Upper lobe of left lung (tissue), 6 donors: ENCODE measurements around the gene SDK2. TPM values are rescaled to one million over a fixed set of nuclear protein-coding genes. Genes with fewer than 3 reads are reported as not detected.

Experiments
- ATAC-seq, 2 donors: fragments of 200-7000 bp; cut with Tn5 transposase; one replicate each; pipeline ENCODE4 v1.9.1; 2022; ENCODE audit warnings: mild to moderate bottlenecking in 2 of 2, moderate library complexity in 2 of 2; ENCODE audit not compliant: low FRiP score in 2 of 2
- DNase-seq, 2 donors: peaks; one replicate each; pipeline ENCODE4 v3.0.0-alpha.2; 2019 to 2020
- H3K27ac ChIP-seq, 4 donors: fragments of 200-600 bp; sonication (generic); one replicate each; pipeline ENCODE4 v1.5.1; 2016 to 2019
- H3K27me3 ChIP-seq, 4 donors: fragments of 200-600 bp; sonication (generic); one replicate each; pipeline ENCODE4 v1.5.1; 2017 to 2019
- H3K36me3 ChIP-seq, 4 donors: fragments of 200-600 bp; sonication (generic); one replicate each; pipeline ENCODE4 v1.5.1; 2016 to 2019
- H3K4me1 ChIP-seq, 4 donors: fragments of 200-600 bp; sonication (generic); one replicate each; pipeline ENCODE4 v1.5.1; 2018 to 2019
- H3K4me3 ChIP-seq, 4 donors: fragments of 200-600 bp; sonication (generic); one replicate each; pipeline ENCODE4 v1.5.1; 2017 to 2019; ENCODE audit warnings: mild to moderate bottlenecking in 2 of 4, moderate library complexity in 1 of 4
- H3K9me3 ChIP-seq, 4 donors: fragments of 200-600 bp; sonication (generic); one replicate each; pipeline ENCODE4 v1.5.1; 2018 to 2019
- EP300 ChIP-seq, 4 donors: sonication (generic); formaldehyde crosslinking; IDR thresholded peaks; one replicate each; pipeline ENCODE4 v1.5.1; 2017; ENCODE audit warnings: antibody characterized with exemption in 4 of 4, control low read depth in 2 of 4
- POLR2A ChIP-seq, 4 donors: fragments of 450-650 bp; IDR thresholded peaks; one replicate each; pipeline ENCODE4 v1.5.1; 2016 to 2017; ENCODE audit warnings: antibody characterized with exemption in 4 of 4, mild to moderate bottlenecking in 2 of 4
- POLR2AphosphoS5 ChIP-seq, 2 donors: sonication (generic); formaldehyde crosslinking; IDR thresholded peaks; one replicate each; pipeline ENCODE4 v1.5.1; 2017; ENCODE audit warnings: antibody characterized with exemption in 2 of 2
- WGBS, 2 donors: methylation state at CpG; one replicate each; pipeline ENCODE4 v1.1.5; 2017 to 2018; 5-methylcytosine and 5-hydroxymethylcytosine counted together
- total RNA-seq, 6 donors: library from RNA; depleted of rRNA in 4 of 6; stranded (reverse); fragments of >200 nt in 4 of 6; gene quantifications; one replicate each; pipeline versions ENCODE4 v1.1.0 to v1.2.1, GENCODE V29; 2016 to 2021
- TF ChIP-seq, protein P1 (sequence below), 6 experiments: fragments of 450-650 bp in 4 of 6; fragments of 200-600 bp in 2 of 6; sonication (generic) in 2 of 6; IDR thresholded peaks; one replicate each; pipeline ENCODE4 v1.5.1; 2016 to 2019; ENCODE audit warnings: antibody characterized with exemption in 6 of 6
- donor health status: DM: no; HTN: no; CAD: no; lungs with moderate emphysema.
- donor health status: DM: no; HTN: yes; CAD: no; lungs with severe emphysema.

Gene SDK2
- total RNA-seq, 6 donors from 2014 or later = 1.2 to 7.3 (median 2.9) TPM

DNA sequence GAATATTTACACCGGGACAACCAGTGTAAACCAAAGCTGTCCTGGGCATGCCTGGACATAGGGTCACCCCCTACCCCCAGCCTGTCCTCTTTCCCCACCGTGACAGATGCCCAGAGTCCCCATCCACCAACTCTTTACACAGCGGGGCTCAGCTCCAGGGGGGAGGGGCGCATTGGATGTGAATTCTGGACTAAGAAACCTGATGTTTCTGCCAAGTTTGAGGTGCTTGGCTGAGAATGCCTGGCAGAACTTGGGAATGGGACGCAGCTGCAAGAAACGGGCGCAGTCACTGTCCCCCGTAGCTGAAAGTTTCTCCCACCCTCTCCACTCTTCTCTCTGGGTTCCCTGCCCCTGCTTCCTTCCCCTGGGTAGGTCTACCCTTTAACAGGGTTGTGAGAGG, 264.4 kb downstream of the SDK2 start:
- Histone ChIP-seq H3K36me3 (no peaks in the 10 kb centered on the region), H3K4me1 (no peaks in the 10 kb centered on the region), H3K27me3 (no peaks in the 10 kb centered on the region), H3K4me3 (no peak overlapping the region), H3K9me3 (no peaks in the 10 kb centered on the region), H3K27ac (no peak overlapping the region)
- DNase-seq (no peak), ATAC-seq (no peak)
- WGBS, 2 donors = 76 to 78% methylated on average over 8 of the region's 8 CpGs
- TF ChIP-seq EP300 (IDR thresholded peaks at IDR 0.05) (no peak), POLR2AphosphoS5 (IDR thresholded peaks at IDR 0.05) (no peak)
- TF ChIP-seq, protein P1, sequence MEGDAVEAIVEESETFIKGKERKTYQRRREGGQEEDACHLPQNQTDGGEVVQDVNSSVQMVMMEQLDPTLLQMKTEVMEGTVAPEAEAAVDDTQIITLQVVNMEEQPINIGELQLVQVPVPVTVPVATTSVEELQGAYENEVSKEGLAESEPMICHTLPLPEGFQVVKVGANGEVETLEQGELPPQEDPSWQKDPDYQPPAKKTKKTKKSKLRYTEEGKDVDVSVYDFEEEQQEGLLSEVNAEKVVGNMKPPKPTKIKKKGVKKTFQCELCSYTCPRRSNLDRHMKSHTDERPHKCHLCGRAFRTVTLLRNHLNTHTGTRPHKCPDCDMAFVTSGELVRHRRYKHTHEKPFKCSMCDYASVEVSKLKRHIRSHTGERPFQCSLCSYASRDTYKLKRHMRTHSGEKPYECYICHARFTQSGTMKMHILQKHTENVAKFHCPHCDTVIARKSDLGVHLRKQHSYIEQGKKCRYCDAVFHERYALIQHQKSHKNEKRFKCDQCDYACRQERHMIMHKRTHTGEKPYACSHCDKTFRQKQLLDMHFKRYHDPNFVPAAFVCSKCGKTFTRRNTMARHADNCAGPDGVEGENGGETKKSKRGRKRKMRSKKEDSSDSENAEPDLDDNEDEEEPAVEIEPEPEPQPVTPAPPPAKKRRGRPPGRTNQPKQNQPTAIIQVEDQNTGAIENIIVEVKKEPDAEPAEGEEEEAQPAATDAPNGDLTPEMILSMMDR (IDR thresholded peaks at IDR 0.05) = no peak

DNA sequence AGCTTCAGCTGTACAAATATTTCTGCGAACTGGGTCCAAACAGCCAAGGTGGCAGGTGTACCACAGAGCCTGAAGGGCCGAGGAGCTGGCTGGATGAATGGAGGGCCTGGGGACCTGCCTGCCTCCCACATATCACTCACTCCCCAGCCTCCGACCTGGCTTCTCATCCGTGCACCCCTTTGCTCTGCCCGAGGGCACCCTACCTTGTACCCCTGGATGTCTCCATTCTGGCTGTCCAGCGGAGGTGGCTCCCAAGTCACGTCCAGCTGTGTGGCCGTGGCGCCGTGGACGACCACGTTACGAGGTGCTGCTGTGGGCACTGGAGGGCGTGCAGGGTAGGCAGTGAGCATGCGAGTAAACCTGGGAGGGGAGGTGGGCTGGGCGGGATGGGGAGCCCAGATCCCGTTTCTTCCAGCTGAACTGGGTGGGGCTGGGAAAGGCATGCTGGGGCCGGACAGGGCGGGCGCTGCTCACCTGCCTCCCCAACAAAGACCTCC, 265.2 kb downstream of the SDK2 start:
- H3K4me3 ChIP-seq = no peak overlapping the region
- H3K27me3 ChIP-seq = no peaks in the 10 kb centered on the region
- H3K9me3 ChIP-seq = no peaks in the 10 kb centered on the region
- ATAC-seq (no peak), DNase-seq (no peak)
- no peaks in the 10 kb centered on the region for H3K4me1 ChIP-seq
- no peak overlapping the region for H3K27ac ChIP-seq
- no peak for TF ChIP-seq POLR2AphosphoS5 (IDR thresholded peaks at IDR 0.05)
- TF ChIP-seq, protein P1 (IDR thresholded peaks at IDR 0.05) = no peak
- TF ChIP-seq POLR2A (IDR thresholded peaks at IDR 0.05) = no peak
- no peak for TF ChIP-seq EP300 (IDR thresholded peaks at IDR 0.05)
- WGBS, 2 donors = 86 to 93% methylated on average over 6 to 18 of the region's 20 CpGs
- no peaks in the 10 kb centered on the region for H3K36me3 ChIP-seq

DNA sequence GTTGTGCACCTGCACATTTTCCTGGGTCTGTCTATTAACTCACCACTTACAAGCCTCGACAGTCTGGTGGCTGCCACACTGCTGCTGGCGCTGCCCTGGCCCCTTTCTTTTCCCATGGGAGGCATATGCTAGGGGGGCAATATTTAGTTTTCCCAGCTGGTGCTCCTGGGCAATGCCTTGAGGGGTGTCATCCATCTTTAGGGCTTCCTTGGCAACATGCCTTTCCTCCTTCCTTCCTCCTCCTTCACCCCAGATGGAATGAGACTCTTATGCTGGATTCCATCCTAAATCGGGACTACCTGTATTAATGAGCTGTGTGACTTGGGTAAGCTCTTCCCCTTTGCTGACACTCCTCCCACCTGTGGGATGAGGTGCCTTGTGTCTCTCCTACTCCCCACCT, 267.6 kb downstream of the SDK2 start:
- Histone ChIP-seq H3K36me3 (no peaks in the 10 kb centered on the region), H3K27me3 (no peaks in the 10 kb centered on the region), H3K4me1 (no peaks in the 10 kb centered on the region), H3K9me3 (no peaks in the 10 kb centered on the region), H3K27ac (no peak overlapping the region), H3K4me3 (no peak overlapping the region)
- TF ChIP-seq POLR2AphosphoS5 (IDR thresholded peaks at IDR 0.05) = no peak
- no peak for TF ChIP-seq POLR2A (IDR thresholded peaks at IDR 0.05)
- TF ChIP-seq EP300 (IDR thresholded peaks at IDR 0.05) = no peak
- ATAC-seq (no peak), DNase-seq (no peak)
- 90 to 100% methylated on average over 3 of the region's 3 CpGs for WGBS, 2 donors

DNA sequence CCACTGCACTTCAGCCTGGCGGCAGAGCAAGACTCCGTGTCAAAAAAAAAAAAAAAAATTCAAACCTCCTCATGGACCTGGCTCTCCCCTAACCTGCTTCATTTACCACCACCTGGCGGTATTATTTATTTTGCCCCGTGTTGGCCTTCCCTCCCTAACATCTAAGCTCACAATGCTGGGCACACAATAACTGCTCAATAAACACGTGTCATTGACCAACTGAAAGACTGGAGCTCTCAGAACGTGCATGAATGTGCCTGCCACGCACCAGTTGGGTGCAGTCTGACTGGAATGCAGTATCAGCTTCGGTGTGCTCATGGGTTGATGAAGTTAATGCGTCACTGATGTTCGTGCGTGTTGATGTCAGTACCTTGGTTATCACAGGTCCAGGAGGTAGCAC, 268.1 kb downstream of the SDK2 start:
- DNase-seq = no peak
- WGBS, 2 donors = 90 to 94% methylated on average over 8 to 11 of the region's 11 CpGs
- TF ChIP-seq POLR2A (IDR thresholded peaks at IDR 0.05) (no peak), POLR2AphosphoS5 (IDR thresholded peaks at IDR 0.05) (no peak), EP300 (IDR thresholded peaks at IDR 0.05) (no peak)
- no peaks in the 10 kb centered on the region for H3K4me1 ChIP-seq
- H3K9me3 ChIP-seq = no peaks in the 10 kb centered on the region
- no peak overlapping the region for H3K27ac ChIP-seq
- H3K27me3 ChIP-seq = no peaks in the 10 kb centered on the region
- no peak for ATAC-seq
- no peaks in the 10 kb centered on the region for H3K36me3 ChIP-seq
- no peak overlapping the region for H3K4me3 ChIP-seq

DNA sequence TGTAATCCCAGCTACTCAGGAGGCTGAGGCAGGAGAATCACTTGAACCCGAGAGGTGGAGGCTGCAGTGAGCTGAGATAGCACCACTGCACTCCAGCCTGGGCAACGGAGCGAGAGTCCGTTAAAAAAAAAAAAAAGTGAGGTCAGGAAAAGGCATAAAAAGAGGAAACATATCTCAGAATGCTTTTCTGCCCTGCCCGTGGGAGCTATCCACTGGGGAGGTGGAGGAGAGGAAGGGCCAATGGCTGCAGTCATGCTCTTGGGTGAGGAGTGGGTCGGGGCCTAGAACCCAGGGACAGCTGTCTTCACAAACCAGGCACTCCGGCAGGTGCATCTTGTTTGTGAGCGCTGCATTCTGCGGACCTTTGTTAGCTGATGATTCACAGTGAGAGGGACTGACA, 272.4 kb downstream of the SDK2 start:
- ATAC-seq (no peak), DNase-seq (no peak)
- Histone ChIP-seq H3K9me3 (no peaks in the 10 kb centered on the region), H3K4me3 (no peak overlapping the region), H3K36me3 (no peaks in the 10 kb centered on the region), H3K27me3 (no peaks in the 10 kb centered on the region), H3K27ac (no peak overlapping the region), H3K4me1 (peaks cover 0 to 1% (median under 1%) of the 10 kb centered on the region in 4 donors)
- TF ChIP-seq POLR2AphosphoS5 (IDR thresholded peaks at IDR 0.05) (no peak), EP300 (IDR thresholded peaks at IDR 0.05) (no peak), POLR2A (IDR thresholded peaks at IDR 0.05) (no peak)
- TF ChIP-seq, protein P1 (IDR thresholded peaks at IDR 0.05) = no peak
- WGBS, 2 donors = 62 to 67% methylated on average over 9 of the region's 9 CpGs

DNA sequence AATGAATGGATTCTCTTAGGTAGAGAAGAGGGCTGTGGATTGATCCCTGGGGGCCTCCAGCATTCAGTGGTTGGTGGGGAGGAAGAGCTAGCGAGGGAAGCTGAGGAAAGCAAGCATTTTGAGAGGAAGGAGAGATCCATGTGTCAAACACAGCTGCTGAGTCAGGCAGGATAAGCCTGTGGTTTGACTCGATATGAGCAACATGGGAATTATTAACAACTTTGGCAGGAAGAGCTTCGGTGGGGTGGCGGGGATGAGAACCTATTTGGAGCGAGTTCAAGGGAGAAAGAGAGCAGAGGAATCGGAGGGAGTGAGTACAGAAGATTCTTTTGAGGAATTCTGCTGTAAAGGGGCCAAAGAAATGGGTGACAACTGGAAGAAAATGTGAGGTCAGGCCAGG, 273.0 kb downstream of the SDK2 start:
- ATAC-seq (no peak), DNase-seq (no peak)
- no peaks in the 10 kb centered on the region for H3K9me3 ChIP-seq
- no peak overlapping the region for H3K27ac ChIP-seq
- no peaks in the 10 kb centered on the region for H3K36me3 ChIP-seq
- no peak for TF ChIP-seq POLR2AphosphoS5 (IDR thresholded peaks at IDR 0.05)
- TF ChIP-seq EP300 (IDR thresholded peaks at IDR 0.05) = no peak
- no peak for TF ChIP-seq POLR2A (IDR thresholded peaks at IDR 0.05)
- TF ChIP-seq, protein P1 (IDR thresholded peaks at IDR 0.05) = no peak
- no peaks in the 10 kb centered on the region for H3K27me3 ChIP-seq
- peaks cover 3 to 7% (median 4%) of the 10 kb centered on the region in 4 donors for H3K4me1 ChIP-seq
- no peak overlapping the region for H3K4me3 ChIP-seq
- 56 to 61% methylated on average over 6 of the region's 6 CpGs for WGBS, 2 donors
